Naive B cell (primary cell): ENCODE measurements around the gene KCNQ1. TPM values are rescaled to one million over a fixed set of nuclear protein-coding genes. Genes with fewer than 3 reads are reported as not detected.

ENCODE experiments used
- ATAC-seq, 2 donors: fragments of 150-1000 bp; cut with Tn5 transposase; 2 replicates each; pipeline ENCODE4 v1.10.0; 2021; ENCODE audit warnings: low read depth in 2 of 2, mild to moderate bottlenecking in 2 of 2, moderate library complexity in 2 of 2
- DNase-seq: peaks from one replicate; pipeline ENCODE4 v3.0.0; 2022
- H3K27ac Mint-ChIP-seq, 6 donors: one replicate each; pipeline ENCODE4 v1.8.0; 2020 to 2022; ENCODE audit warnings: mild to moderate bottlenecking in 6 of 6, mixed read lengths in 6 of 6, moderate library complexity in 5 of 6, inconsistent platforms in 2 of 6
- H3K27me3 Mint-ChIP-seq, 3 donors: one replicate each; pipeline ENCODE4 v1.8.0; 2021 to 2022; ENCODE audit warnings: mixed read lengths in 3 of 3, mild to moderate bottlenecking in 1 of 3
- H3K36me3 Mint-ChIP-seq, 2 donors: one replicate each; pipeline ENCODE4 v1.8.0; 2020 to 2022; ENCODE audit warnings: mixed read lengths in 2 of 2, inconsistent platforms in 1 of 2, mild to moderate bottlenecking in 1 of 2
- H3K4me1 Mint-ChIP-seq, 3 donors: one replicate each; pipeline ENCODE4 v1.8.0; 2020 to 2022; ENCODE audit warnings: mixed read lengths in 3 of 3, inconsistent platforms in 1 of 3, mild to moderate bottlenecking in 1 of 3, moderate library complexity in 1 of 3
- H3K4me3 Mint-ChIP-seq, 8 donors: one replicate each; pipeline ENCODE4 v1.8.0; 2020 to 2022; ENCODE audit warnings: mild to moderate bottlenecking in 8 of 8, mixed read lengths in 8 of 8, moderate library complexity in 8 of 8, inconsistent platforms in 2 of 8
- H3K9me3 Mint-ChIP-seq, 7 donors: one replicate each; pipeline ENCODE4 v1.8.0; 2020 to 2022; ENCODE audit warnings: mixed read lengths in 7 of 7, mild to moderate bottlenecking in 5 of 7, inconsistent platforms in 2 of 7, moderate library complexity in 1 of 7
- polyA plus RNA-seq, 6 donors: library from polyadenylated mRNA; unstranded; fragments of 300-500 nt; fragmentation: Illumina TruSeq; gene quantifications; one replicate each; pipeline ENCODE4 v1.2.3, GENCODE V29; 2021; ENCODE audit warnings: low read depth in 6 of 6

The KCNQ1 gene
- polyA plus RNA-seq, 6 donors from 2014 or later, result 9.3 to 22.6 (median 10.3) TPM

- Mint-ChIP-seq H3K4me3 (no peak overlapping the region), H3K27ac (no peak overlapping the region), H3K9me3 (no peaks in the 10 kb centered on the region), H3K4me1 (peaks cover 15 to 18% (median 15%) of the 10 kb centered on the region in 3 donors), H3K36me3 (no peaks in the 10 kb centered on the region), H3K27me3 (no peaks in the 10 kb centered on the region)
- DNase-seq (no peak), ATAC-seq (no peak)
These were observed 242.4 kb downstream of the KCNQ1 start for GRCh38 chr11:2687223-2687530.

- H3K4me1 Mint-ChIP-seq, result peaks cover 18 to 23% (median 20%) of the 10 kb centered on the region in 3 donors
- H3K36me3 Mint-ChIP-seq, result no peaks in the 10 kb centered on the region
- H3K27me3 Mint-ChIP-seq, result no peaks in the 10 kb centered on the region
- ATAC-seq, result no peak
- H3K9me3 Mint-ChIP-seq, result no peaks in the 10 kb centered on the region
- no peak overlapping the region for H3K4me3 Mint-ChIP-seq
- peak overlapping the region in 1 of 6 donors; percentile 53 for H3K27ac Mint-ChIP-seq
- no peak for DNase-seq
These were observed 243.0 kb downstream of the KCNQ1 start for GRCh38 chr11:2687782-2688191.

- H3K4me1 Mint-ChIP-seq, result peaks cover 21 to 24% (median 22%) of the 10 kb centered on the region in 3 donors
- ATAC-seq (no peak), DNase-seq (no peak)
- peak overlapping the region in 1 of 8 donors; percentile 15 for H3K4me3 Mint-ChIP-seq
- H3K27ac Mint-ChIP-seq, result peak overlapping the region in 1 of 6 donors; percentile 53
- no peaks in the 10 kb centered on the region for H3K27me3 Mint-ChIP-seq
- H3K9me3 Mint-ChIP-seq, result no peaks in the 10 kb centered on the region
- H3K36me3 Mint-ChIP-seq, result no peaks in the 10 kb centered on the region
These were observed 243.8 kb downstream of the KCNQ1 start for GRCh38 chr11:2688381-2689231.

GRCh38 chr11:2689651-2690575 lies 245.1 kb downstream of the KCNQ1 start:
- Mint-ChIP-seq H3K36me3 (no peaks in the 10 kb centered on the region), H3K27ac (peak overlapping the region in 2 of 6 donors; percentile 82 to 89), H3K4me3 (peak overlapping the region in 3 of 8 donors; percentile 20 to 53 (median 21)), H3K9me3 (no peaks in the 10 kb centered on the region), H3K27me3 (no peaks in the 10 kb centered on the region), H3K4me1 (peaks cover 30 to 35% (median 32%) of the 10 kb centered on the region in 3 donors)
- DNase-seq (no peak), ATAC-seq (no peak)

DNA sequence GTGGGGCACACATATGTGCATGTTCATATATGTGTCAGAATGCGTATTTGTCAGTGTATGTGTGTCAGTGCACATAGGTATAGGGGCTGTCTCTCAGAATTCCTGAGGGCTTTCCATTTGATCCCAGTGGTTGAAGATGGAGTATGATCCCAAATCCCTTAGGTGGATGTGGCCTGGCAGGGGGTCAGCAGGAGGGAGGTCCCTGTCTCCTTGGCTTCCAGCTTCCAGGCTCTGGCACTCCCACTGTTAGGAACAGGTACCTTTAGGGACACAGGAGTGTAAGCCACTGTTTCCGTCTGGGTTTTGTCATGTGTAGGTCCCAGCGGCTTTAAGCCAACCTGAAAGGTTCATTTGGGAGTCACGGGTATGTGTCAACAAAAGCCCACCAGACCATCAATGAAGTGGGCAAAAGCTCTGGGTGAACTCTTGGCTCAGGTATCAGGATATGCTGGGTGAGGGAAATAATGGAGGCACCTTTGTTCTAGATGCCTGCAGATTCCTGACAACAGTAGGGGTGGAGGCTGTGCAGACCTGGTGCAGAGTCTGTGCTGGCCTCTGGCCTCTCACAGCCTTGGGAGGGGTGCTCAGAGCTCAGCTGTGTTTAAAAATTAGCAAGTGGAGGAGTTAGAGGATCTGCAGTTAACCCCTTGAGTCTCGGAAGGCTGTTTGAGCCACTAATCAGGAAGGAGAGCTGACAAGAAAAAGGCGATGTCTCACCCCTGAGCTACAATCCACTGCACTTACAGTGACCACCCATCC lies 246.0 kb downstream of the KCNQ1 start:
- peaks cover 34 to 43% (median 36%) of the 10 kb centered on the region in 3 donors for H3K4me1 Mint-ChIP-seq
- H3K27me3 Mint-ChIP-seq, result no peaks in the 10 kb centered on the region
- H3K27ac Mint-ChIP-seq, result no peak overlapping the region
- DNase-seq (no peak), ATAC-seq (no peak)
- H3K4me3 Mint-ChIP-seq, result no peak overlapping the region
- no peaks in the 10 kb centered on the region for H3K9me3 Mint-ChIP-seq
- H3K36me3 Mint-ChIP-seq, result no peaks in the 10 kb centered on the region

GRCh38 chr11:2691355-2691761 lies 246.6 kb downstream of the KCNQ1 start:
- H3K27me3 Mint-ChIP-seq, result no peaks in the 10 kb centered on the region
- ATAC-seq (no peak), DNase-seq (no peak)
- H3K4me3 Mint-ChIP-seq, result no peak overlapping the region
- no peaks in the 10 kb centered on the region for H3K9me3 Mint-ChIP-seq
- H3K36me3 Mint-ChIP-seq, result no peaks in the 10 kb centered on the region
- H3K27ac Mint-ChIP-seq, result peak overlapping the region in 1 of 6 donors; percentile 27
- peaks cover 34 to 43% (median 36%) of the 10 kb centered on the region in 3 donors for H3K4me1 Mint-ChIP-seq

DNA sequence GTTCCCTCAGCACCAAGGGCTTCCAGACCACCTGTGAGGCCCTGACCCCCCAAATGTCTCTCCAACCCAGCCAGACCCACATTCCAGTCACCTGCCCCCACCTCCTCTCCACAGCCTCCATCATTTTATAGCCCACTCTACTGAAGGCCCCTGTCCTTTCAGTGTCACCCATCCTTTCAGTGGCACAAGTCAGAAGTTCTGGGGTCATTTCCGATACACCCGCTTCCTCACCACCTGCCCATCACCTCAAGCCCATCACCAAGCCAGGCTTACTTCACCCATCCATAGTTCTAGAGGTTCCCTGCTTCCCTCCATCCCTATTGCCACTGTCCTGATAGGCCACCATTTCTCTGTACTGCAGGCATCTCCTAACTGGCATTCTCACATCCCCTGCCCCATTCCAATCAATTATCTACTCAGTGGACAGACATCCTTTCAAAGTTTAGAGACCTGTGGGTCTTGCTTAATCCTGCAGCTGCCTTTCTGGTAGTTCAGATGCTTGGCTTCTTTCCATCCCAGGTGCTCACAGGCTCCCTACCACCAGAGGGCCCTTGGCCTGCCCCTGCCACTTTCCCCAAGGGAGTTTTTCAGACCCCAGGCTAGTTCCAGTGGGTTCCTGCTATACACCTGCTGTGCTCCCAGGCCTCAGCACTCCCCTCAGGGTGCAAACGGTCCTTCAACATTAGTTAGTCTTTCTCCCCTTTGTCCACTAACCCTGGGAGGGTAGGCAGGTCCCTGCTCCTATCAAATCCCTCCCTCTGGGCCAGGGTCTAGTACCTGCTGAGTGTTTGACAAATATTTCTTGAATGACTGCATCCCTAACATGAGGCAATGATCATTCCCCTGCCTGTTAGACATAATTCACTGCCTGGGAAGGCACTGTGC lies 247.4 kb downstream of the KCNQ1 start:
- Mint-ChIP-seq H3K27me3 (no peaks in the 10 kb centered on the region), H3K4me1 (peaks cover 34 to 43% (median 36%) of the 10 kb centered on the region in 3 donors), H3K36me3 (no peaks in the 10 kb centered on the region), H3K4me3 (no peak overlapping the region), H3K9me3 (no peaks in the 10 kb centered on the region), H3K27ac (peak overlapping the region in 5 of 6 donors; percentile 1 to 82 (median 27))
- no peak for DNase-seq
- no peak for ATAC-seq

DNA sequence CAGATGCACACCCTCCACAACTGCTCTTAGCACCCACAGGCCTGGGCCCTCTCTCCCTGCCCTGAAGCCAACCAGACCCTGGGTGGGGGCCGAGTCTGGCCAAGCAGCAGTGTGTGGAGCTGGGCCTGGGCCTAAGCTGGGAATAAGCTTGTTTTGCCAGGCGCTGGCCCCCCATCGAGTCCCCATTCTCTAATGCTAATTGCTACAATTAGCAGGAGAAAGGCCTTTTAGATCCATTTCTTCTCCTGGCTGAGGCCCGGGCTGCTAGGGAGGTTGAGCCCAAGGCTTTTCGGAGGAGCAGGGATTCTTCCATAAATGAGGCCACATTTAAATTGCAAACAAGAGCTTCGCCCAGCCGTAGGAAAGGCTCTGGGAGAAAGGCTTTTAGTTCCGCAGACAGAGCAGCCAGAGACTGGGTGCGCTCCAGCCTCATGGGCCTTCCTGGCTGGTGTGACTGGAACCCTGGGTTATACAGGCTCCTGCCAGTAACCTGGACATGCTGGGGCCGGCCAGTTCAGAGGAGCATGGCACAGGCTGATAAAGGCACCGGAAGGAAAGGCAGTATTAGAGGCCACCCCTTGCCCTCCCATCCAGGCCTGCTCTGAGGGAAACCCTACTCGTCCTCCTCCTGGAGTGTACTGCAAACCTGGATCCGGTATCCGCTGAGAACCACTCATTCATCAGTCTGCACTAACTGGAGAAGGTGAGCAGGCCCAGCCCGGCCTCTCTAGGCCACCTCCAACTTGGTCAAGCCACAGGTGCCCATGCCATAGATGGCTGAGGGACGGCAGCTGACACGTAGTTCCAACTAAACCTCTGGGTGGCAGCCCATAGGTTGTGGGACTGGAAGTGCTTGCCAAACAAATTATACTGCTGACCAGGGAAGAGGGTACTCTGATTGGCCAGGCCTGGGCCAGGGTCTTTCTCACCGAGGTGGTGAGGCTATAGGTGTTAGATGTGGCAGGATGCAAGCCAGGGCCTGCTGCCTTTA lies 248.8 kb downstream of the KCNQ1 start:
- Mint-ChIP-seq H3K4me1 (peaks cover 39 to 47% (median 41%) of the 10 kb centered on the region in 3 donors), H3K9me3 (peaks cover 0 to 3% (median 0%) of the 10 kb centered on the region in 7 donors), H3K27me3 (no peaks in the 10 kb centered on the region), H3K36me3 (no peaks in the 10 kb centered on the region), H3K4me3 (peak overlapping the region in 1 of 8 donors; percentile 17), H3K27ac (peak overlapping the region in 1 of 6 donors; percentile 79)
- DNase-seq (no peak), ATAC-seq (no peak)

DNA sequence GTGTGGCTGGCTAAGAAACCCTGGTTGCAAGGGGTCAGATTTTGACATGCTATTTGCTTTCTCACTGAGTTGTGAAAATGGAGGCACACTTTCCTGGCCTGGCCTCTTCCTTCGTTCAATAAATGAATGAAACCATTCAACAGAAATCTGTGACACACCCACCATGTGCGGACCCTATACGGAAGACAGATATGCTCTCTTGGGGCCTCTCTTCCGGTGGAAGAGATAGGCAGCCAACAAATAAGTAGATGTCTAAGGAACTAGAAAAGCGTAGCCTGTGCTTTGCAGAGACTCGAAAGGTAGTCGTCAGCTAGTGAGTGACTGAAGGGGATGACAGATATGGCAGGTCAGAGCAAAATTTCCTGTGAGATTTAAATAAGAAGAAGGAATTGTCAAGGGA lies 249.7 kb downstream of the KCNQ1 start:
- Mint-ChIP-seq H3K27ac (peak overlapping the region in 3 of 6 donors; percentile 5 to 70 (median 8)), H3K4me3 (peak overlapping the region in 6 of 8 donors; percentile 4 to 61 (median 22)), H3K36me3 (no peaks in the 10 kb centered on the region), H3K9me3 (peaks cover 0 to 3% (median 0%) of the 10 kb centered on the region in 7 donors), H3K4me1 (peaks cover 46 to 52% (median 47%) of the 10 kb centered on the region in 3 donors), H3K27me3 (no peaks in the 10 kb centered on the region)
- DNase-seq, result no peak
- peak; percentile 54 to 57 for ATAC-seq

DNA sequence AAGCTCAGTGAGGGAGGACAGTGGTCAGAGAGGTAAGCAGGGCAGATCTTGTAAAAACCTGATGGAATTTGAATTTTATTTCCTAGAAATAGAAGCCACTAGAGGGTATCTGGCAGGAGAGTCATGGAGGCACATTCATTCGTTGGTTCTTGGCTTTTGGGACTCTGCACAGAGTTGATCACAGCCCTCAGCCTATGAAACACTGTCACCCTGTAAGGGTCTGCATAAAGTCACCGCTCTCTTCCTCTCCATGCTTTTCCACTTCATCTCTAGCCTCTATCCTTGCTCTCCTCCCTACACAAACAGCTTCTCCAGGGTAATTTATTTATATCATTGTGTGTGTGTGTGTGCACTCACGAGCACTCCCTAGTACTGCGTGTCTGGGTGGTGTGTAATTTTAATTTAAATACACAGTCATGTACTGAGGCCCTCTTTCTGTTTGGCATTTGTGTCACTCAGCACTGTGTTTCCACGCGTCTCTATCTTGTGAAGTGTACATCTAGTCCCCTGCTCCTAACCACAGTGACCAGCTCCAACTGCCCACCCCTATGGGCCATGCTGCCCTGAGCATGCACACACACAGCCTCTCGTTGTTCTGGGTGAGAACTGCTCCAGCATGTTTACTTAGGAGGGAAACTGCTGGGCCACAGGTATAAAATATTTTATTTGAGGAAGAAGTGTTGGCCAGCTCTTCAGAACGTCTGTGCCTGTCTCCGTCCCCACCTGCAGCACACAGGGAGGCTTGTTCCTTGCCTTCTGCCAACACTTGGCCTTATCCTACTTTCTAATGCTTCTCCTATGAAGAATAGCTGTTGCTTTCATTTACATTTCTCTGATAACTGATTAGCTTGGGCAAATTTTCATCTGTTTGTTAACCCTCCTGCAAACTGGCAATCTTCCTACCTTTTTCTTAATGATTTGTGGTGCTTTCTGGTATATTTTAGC lies 250.5 kb downstream of the KCNQ1 start:
- H3K4me1 Mint-ChIP-seq, result peaks cover 40 to 48% (median 43%) of the 10 kb centered on the region in 3 donors
- H3K36me3 Mint-ChIP-seq, result no peaks in the 10 kb centered on the region
- DNase-seq (no peak), ATAC-seq (no peak)
- H3K27ac Mint-ChIP-seq, result peak overlapping the region in 2 of 6 donors; percentile 8 to 70
- H3K27me3 Mint-ChIP-seq, result no peaks in the 10 kb centered on the region
- peak overlapping the region in 6 of 8 donors; percentile 4 to 61 (median 12) for H3K4me3 Mint-ChIP-seq
- peaks cover 0 to 3% (median 0%) of the 10 kb centered on the region in 7 donors for H3K9me3 Mint-ChIP-seq
